OCI-M2 (cell line): ENCODE measurements around the gene ATG9B.
A peak's percentile ranks its signal among the peaks of the same experiment; 100 is the strongest.
"Not testable (repeated sequence)": the region's sequence is repeated elsewhere in the genome, so short reads cannot be mapped to it uniquely, and the experiment has no call there.

ENCODE experiments used
- DNase-seq: peaks from one replicate; lab custom pipeline; 2025; ENCODE audit not compliant: unreplicated experiment; lab: John Stamatoyannopoulos, UW

Gene ATG9B

DNA sequence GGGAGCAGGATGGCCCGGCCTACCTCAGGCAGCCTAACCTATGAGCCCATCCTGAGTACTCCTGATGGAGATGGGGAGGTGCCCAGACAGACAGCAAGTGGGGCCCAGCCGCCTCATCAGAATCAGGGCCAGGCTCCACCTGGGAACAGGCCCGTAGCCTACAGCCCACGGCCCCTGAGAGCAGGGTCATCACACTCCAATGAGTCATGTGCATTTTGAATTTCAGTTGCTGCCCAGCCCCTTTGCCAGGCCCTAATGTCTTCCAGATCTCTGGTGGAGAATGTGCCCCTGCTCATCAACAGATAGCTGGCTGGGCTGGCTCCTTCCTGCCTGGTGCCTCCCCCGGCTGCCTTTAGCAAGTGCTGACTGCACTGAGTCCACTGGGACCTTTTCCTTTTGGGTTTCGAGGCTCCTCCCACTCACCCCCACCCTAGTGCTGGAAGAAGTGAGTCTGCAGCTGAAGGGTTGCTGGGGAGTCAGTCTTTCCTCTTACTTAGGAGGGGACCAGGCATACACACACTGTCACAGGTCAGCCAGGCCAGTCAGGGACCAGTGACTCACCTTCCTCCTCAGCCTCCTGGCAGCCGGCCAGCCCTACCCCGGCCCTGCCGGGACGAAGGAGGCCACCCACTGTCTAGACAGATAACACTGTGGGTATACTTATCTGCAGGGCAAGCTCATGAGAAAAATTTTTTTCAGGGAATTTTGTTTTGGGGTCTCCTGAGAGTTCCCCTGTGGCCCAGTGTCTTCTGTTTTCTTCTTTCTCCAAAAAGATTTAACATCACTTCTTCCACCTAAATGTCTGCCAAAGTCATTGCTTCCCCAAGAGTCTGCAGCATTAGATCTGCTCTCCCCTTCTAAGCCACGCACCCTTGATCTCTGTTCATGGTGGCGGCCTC, 14.9 kb upstream of the ATG9B start:
- peak; percentile 96 for DNase-seq

DNA sequence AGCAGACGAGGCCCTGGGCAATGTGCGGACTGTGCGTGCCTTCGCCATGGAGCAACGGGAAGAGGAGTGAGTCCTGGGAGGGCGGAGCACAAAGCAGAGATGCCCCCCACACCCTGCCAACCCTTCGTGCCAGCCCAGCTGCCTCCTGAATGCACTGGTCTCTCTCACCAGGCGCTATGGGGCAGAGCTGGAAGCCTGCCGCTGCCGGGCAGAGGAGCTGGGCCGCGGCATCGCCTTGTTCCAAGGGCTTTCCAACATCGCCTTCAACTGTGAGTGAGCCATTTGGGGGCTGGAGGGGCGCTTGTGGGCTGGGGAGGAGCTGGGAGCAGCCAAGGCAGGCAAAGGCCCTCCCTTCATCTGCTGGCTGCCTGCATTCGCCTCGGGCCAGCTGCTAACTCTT, 11.6 kb upstream of the ATG9B start:
- DNase-seq, result no peak

DNA sequence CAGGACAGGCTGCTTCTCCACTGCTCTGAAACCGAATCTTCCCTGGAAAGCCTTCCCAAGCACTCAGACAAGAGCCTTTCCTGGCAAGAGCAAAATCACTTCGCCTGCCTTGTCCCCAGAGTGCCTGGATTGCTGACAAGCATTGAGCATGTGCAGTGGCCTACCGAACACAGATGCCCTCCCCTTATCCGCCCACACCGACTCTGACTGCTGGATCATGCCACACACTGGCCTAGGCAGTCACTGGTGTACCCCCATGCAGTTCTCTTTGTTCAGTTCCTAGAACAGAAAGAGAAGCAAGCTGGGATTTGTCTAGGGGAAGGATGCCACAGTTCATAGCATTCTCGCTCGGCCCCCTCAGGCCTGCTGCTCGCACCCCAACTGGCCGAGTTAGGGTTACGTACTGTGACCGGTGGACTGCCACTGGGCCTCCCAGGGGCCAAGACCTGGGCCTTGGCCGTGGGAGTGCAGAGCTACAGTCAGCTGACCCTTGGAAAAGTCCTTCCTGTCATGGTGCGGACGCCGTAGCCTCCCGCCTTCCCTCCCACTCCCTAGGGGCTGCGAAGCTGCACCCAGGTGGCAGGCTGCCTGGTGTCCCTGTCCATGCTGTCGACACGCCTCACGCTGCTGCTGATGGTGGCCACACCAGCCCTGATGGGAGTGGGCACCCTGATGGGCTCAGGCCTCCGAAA, 10.9 kb upstream of the ATG9B start:
- no peak for DNase-seq

- DNase-seq, result no peak
Measured at GRCh38 chr7:151034312-151035025, 10.2 kb upstream of the ATG9B start.

DNA sequence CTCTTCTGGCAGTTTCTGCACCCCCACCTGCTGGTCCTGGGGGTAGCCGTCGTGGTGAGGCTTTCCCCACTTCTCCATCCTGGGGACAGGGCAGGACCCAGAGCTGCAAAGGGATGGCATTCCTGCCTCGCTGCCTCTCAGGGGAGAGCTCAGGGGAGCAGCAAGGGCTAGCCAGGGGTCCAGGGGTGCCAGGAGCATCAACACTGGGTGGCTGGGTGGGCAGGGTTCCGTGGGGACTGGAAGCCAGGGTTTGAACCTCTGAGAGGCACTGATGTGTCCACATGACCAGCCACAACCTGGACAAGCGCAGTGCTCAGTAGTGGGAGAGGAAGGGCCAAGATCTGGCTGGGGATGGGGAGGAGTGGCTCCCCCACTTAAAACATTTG, 9.6 kb upstream of the ATG9B start:
- DNase-seq, result no peak

DNA sequence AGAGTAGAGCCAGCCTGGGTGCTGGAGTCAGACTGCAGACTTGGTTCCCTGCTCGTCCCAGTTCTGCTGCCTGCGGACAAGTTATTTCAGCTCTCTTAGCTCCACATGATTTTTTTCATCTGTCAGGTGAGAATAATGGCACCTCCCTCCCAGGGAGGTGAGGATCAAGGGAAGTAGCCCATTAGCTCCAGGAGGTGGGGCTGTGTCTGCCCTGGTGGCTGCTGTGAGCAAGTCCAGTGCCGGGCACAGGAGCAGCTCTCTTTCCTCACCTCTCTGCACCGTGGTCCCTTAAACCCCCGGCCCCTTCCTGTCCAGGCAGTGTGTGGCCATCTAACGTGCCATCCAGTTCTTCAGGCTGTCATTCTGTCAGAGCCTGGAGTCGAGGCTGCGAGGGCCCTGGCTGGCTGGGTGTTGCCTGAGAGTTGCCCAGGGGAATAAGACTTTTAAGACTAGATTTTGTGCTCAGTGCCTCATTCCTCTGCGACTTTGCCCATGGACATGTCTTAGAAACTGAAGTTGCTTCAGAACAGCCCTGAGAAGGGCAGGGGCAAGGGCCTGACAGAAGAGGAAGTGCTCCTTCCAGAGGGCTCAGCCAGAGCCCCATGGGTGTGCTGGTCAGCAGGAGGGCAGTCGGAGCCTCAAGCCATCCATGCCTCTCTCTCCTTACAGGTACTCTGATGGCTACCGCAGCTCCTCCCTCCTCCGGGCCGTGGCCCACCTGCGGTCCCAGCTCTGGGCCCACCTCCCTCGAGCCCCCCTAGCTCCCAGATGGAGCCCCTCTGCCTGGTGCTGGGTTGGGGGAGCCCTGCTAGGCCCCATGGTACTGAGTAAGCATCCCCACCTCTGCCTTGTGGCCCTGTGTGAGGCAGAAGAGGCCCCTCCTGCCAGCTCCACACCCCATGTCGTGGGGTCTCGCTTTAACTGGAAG, 8.9 kb upstream of the ATG9B start:
- DNase-seq, result no peak

- no peak for DNase-seq
Measured at GRCh38 chr7:151031011-151031410, 6.7 kb upstream of the ATG9B start.

DNA sequence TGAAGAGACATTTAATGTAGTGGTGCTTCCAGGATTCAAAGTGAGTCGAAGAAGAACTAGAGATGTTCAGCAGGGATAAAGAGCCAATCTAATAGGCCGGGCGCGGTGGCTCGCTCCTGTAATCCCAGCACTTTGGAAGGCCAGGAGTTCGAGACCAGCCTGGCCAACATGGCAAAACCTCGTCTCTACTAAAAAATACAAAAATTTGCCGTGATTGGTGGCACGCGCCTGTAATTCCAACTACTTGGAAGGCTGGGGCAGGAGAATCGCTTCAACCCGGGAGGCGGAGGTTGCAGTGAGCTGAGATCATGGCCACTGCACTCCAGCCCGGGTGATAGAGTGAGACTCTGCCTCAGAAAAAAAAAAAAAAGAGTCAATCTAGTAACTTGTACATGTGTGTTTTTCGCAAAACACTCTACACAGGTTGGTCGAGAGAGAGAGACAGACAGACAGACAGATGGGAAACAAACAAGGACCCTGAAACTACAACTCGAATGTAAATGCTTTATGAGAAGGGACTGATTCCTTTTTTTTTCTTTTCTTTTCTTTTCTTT, 4.7 kb upstream of the ATG9B start:
- DNase-seq, result no peak

DNA sequence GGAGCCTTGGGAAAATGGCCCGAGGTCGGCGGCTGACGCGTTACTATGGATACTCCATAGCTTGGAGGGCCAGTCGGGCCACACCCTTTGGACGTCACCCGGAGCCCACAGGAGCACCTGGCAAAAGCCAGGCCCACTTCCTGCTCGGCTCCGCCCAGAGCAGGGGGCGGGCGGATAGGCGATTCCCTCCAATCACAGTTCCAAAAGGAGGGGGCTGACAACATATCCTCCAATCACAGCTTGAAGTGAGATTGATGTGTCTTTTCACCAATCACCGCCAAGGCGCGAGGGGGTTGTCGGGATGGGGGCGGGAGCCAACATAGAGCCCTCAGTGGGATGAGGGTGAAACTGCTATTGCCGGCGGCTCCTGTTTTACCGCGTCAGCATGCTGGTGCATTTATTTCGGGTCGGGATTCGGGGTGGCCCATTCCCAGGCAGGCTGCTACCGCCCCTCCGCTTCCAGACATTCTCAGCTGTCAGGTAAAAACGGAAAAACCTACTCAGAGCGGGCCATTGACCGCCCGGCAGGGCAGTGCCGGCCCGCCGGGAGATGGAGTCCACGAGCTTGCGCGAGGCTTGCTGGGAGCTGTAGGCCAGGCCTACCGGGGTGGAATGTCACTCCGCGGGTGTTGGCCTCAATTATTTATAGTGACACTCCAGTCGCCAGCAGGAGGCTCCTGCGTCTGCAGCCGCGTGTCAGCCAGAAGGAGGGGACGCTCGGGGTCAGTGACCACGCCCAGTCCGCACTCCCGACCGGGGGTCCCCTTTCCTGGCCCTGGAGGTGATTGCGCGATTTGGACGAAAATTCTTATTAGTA, 4.0 kb upstream of the ATG9B start, which contains the start of gene ABCB8:
TSS of gene ABCB8 (plus strand) at position 320 of the 817 bp plus-strand sequence. CDS start at position 386, 66 bp downstream.
- DNase-seq, result peak; percentile 98

GRCh38 chr7:151027728-151028130, 3.4 kb upstream of the ATG9B start:
- DNase-seq, result not testable (repeated sequence)

DNA sequence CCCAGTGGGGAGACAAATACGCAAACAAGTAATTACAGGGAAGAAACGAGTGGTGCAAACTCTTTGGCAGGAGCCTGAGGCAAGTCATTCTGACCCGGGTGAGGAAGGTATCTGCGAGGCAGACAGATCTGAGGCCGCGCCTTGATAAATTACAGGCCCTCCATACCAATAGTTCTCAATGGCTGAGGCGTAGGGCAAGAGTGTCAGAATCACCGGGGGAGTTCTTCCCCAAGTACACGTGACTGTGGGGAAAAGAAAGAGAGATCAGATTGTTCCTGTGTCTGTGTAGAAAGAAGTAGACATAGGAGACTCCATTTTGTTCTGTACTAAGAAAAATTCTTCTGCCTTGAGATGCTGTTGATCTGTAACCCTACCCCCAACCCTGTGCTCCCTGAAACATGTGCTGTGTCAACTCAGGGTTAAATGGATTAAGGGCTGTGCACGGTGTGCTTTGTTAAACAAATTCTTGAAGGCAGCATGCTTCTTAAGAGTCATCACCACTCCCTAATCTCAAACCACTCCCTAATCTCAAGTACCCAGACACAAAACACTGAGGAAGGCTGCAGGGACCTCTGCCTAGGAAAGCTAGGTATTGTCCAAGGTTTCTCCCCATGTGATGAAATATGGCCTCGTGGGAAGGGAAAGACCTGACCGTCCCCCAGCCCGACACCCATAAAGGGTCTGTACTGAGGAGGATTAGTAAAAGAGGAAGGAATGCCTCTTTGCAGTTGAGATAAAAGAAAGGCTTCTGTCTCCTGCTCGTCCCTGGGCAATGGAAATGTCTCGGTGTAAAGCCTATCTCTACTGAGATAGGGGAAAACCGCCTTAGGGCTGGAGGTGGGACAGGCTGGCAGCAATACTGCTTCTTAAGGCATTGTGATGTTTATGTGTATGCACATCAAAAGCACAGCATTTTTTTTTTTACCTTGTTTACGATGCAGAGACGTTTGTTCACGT, 2.8 kb upstream of the ATG9B start:
- DNase-seq, result peak; percentile 83

- no peak for DNase-seq
Measured at GRCh38 chr7:151025924-151026671, 1.8 kb upstream of the ATG9B start.

DNA sequence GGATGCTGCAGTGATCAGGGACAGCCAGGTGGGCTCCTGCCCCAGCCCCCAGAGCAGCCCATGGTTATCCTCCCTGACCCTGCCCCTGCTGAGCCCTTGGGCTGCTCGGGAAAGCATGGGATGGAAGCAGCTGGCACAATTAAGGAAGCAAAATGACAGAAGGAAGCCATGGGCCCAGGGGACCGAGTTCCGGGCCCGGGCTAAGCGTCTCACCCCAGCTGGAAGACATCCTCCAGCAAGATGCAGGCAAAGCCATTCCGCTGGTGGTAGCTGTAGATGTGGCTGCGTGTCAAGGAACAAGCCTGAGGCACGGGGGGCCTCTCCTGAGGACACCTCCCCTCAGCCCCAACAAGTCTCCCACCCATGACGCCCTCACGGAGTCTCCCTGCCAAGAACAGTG, 1.1 kb downstream of the ATG9B start:
- DNase-seq, result no peak

- DNase-seq, result no peak
Measured at GRCh38 chr7:151020231-151020630, 4.1 kb downstream of the ATG9B start.

- no peak for DNase-seq
Measured at GRCh38 chr7:151019130-151019447, 5.2 kb downstream of the ATG9B start.

GRCh38 chr7:151018421-151019129, 5.7 kb downstream of the ATG9B start:
- DNase-seq, result no peak

DNA sequence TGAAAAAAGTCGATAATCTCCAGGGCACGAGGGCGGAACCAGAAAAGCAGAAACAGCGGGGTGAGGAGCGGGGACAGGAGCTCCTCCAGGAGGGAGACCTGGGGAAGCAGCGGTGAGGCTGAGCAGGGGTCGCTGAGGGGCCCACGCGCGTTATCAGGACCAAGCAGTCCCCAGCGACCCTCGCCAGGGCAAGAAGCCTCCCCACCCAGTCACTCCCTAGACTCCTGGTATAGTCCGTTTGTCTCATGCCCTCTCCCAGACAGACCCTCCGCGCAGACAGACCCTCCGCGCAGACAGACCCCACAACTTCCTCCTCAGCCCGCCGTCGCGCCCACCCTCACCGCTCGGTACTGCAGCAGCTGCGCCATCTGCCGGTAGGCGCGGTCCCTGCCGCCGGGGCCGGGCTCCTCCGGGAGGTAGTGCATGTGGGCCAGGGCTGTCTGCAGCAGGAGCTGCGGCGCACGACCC, 6.3 kb downstream of the ATG9B start:
- peak; percentile 96 for DNase-seq
